Vagina (tissue), 2 donors: ENCODE data around the gene RNF115.

Experiments
- POLR2A ChIP-seq, 2 donors: fragments of 450-650 bp; IDR thresholded peaks; one replicate each; pipeline ENCODE4 v1.6.1; 2017; ENCODE audit warnings: antibody characterized with exemption in 2 of 2, mild to moderate bottlenecking in 2 of 2, moderate library complexity in 2 of 2
- TF ChIP-seq, protein P1 (sequence below), 3 experiments: fragments of 450-650 bp in 2 of 3; fragments of 200-600 bp in 1 of 3; sonication (generic) in 1 of 3; IDR thresholded peaks; one replicate each; pipeline ENCODE4 v1.5.1; 2017 to 2019; ENCODE audit warnings: antibody characterized with exemption in 3 of 3, mild to moderate bottlenecking in 2 of 3, moderate library complexity in 2 of 3

DNA sequence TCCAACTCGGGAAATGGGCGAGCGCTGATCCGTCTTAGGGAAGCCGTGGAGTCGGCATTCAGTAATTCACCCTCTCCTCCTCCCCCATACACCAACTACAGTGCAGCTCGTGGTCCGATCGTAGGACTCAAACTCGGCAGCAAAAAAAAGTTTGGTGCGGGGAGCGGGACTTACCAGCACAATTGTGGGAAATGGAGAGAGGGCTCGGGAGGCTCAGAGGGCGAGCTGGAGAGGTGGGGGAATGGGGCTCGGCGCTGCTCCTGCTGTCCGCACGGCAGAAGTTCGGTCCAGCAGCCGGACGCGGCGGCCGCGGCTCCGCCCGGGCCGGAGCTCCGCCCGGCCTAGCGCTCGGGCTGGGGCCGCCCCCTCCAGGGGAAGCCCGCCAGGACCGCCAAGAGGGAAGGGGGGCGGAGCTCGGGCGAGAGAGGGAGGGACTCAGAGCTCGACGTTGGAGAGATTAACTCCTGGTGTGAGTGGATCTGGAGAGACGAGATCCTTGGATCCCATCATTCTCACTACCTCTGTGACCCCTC, 35.7 kb upstream of the RNF115 start:
- TF ChIP-seq, protein P1, sequence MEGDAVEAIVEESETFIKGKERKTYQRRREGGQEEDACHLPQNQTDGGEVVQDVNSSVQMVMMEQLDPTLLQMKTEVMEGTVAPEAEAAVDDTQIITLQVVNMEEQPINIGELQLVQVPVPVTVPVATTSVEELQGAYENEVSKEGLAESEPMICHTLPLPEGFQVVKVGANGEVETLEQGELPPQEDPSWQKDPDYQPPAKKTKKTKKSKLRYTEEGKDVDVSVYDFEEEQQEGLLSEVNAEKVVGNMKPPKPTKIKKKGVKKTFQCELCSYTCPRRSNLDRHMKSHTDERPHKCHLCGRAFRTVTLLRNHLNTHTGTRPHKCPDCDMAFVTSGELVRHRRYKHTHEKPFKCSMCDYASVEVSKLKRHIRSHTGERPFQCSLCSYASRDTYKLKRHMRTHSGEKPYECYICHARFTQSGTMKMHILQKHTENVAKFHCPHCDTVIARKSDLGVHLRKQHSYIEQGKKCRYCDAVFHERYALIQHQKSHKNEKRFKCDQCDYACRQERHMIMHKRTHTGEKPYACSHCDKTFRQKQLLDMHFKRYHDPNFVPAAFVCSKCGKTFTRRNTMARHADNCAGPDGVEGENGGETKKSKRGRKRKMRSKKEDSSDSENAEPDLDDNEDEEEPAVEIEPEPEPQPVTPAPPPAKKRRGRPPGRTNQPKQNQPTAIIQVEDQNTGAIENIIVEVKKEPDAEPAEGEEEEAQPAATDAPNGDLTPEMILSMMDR (IDR thresholded peaks at IDR 0.05): no peak
- peak in 1 of 2 donors; percentile 90 for TF ChIP-seq POLR2A (IDR thresholded peaks at IDR 0.05)
